Measurements from ENCODE around the gene KAT2A. TPM values are rescaled to one million over a fixed set of nuclear protein-coding genes. Genes with fewer than 3 reads are reported as not detected.

Gene KAT2A
- total RNA-seq = 10 to 100 TPM in 7 of 8 experiments, 1 to 10 TPM in 1; 9.1 to 48.3 (median 19.2) TPM

DNA sequence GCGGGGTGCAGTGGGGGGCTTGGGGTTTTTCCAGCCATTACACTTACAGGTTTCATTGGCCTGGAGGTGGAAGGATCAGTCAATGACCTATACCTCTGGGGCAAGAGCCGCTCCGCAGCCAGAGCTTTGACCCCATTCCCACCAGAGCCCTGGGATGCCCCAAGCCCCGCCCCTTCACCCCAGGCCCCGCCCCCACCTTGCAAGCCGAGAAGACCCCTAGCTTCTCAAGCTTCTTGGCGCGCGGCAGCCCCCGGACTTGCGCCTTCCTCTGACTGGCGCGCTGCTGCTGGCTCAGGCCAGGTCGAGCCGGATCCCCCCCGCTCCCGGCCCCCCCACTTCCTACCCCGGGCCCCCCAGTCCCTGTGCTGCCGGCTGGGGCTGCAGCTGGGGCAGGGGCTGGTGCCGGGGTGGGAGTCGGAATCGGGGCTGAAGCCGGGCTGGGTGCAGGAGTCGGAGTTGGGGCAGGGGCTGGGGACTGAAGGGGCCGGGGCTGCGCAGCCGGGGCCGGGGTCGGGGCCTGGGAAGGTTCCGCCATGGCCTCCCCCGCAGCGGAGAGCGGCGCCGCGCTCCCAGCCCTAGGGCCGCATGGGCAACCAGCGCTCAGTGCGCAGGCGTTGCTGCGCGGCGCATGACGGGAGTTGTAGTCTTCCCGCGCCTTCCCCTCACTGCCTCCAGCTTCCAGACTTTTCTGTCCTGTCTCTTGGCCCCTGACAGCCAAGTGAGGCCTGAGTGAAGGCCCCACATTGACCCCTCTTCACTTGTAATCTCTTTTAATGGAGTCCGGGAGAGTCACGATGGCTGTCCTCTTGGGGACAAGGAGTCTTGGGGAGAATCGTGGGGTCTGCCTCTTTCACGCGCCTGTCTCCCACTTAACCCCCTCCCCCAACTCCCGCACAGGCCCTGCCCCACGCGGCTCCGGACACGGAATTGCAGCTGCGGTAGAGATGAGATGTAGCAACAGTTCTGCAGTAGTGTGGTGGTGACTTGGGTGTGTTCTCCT lies at the start of gene KAT2A:
KAT2A (minus strand) TSS at position 598 of the 1,000 bp plus-strand sequence; CDS start at position 535, 63 bp downstream.
- H3K4me3 ChIP-seq = peak within 1 kb of the TSS; percentile 71 to 94 (median 77)
- H3K27ac ChIP-seq = peak within 1 kb of the TSS; percentile 66 to 87
- peaks cover 11 to 19% of the 10 kb centered on the region in 2 donors for H3K4me1 ChIP-seq (replicated peaks in 1 of 2)
- in situ Hi-C loops (cut with MboI; ENCODE audit: low pct_unique_long_range_greater_than_20kb in 2 of 9, low sequenced_read_pairs in 9 of 9, unreplicated experiment in 9 of 9) = loop anchor here in 3 of 9 experiments (25.0 kb wide), 2 partner anchors 159 to 384 kb away; partner anchors contain the start of genes HAP1 (in 2 of the 3) and CNP (in 1 of the 3)
- WGBS, 10 experiments = 0 to 20% (median 0%) methylated on average over 1 to 6 of the region's 57 CpGs; no CpG with 5 or more reads in 5 of the 10 experiments
- peak; percentile 84 to 96 (median 92) for ATAC-seq (replicated peaks in 6 of 8)

- ATAC-seq (replicated peaks in 6 of 8) = peak in 1 of 8 experiments; percentile 6
- WGBS, 10 experiments = 78 to 100% methylated on average over 1 to 7 of the region's 29 CpGs; no CpG with 5 or more reads in 8 of the 10 experiments
Measured at GRCh38 chr17:42169351-42169750, 48.2 kb upstream of the KAT2A start.

DNA sequence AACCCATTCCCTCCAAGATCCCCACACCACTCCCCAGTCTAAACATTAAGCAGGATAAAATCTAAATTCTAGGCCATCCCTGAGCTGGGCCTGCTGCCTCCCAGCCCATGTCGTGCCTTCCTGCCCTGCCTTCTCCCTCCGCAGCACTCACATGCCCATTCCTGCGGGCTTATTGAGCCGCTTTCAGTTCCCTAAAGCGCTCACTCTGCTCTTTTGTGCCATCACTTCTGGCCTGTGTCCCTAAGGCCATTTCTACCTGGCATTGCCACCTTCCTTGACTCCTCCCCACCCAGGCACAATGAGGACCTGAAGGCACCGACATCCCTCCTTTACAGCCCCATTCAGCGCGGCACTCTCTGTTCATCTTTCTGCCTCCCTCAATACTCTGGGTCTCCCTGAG lies 46.6 kb upstream of the KAT2A start:
- ATAC-seq (replicated peaks in 6 of 8) = no peak
- no peak overlapping the region for H3K27ac ChIP-seq
- H3K4me1 ChIP-seq (replicated peaks in 1 of 2) = peaks cover 5 to 6% of the 10 kb centered on the region in 2 donors
- 72 to 100% (median 83%) methylated on average over 1 to 8 of the region's 8 CpGs; no CpG with 5 or more reads in 3 of the 10 experiments for WGBS, 10 experiments
- in situ Hi-C loops (cut with MboI; ENCODE audit: low pct_unique_long_range_greater_than_20kb in 2 of 9, low sequenced_read_pairs in 9 of 9, unreplicated experiment in 9 of 9) = no loop called here
- H3K4me3 ChIP-seq = no peak overlapping the region

More at GRCh38 chr17:42169351-42169750, 48.2 kb upstream of the KAT2A start:
- Histone ChIP-seq H3K27ac (no peak overlapping the region), H3K4me3 (no peak overlapping the region), H3K4me1 (replicated peaks in 1 of 2) (no peaks in the 10 kb centered on the region)
- in situ Hi-C loops (cut with MboI; ENCODE audit: low pct_unique_long_range_greater_than_20kb in 2 of 9, low sequenced_read_pairs in 9 of 9, unreplicated experiment in 9 of 9) = no loop called here

DNA sequence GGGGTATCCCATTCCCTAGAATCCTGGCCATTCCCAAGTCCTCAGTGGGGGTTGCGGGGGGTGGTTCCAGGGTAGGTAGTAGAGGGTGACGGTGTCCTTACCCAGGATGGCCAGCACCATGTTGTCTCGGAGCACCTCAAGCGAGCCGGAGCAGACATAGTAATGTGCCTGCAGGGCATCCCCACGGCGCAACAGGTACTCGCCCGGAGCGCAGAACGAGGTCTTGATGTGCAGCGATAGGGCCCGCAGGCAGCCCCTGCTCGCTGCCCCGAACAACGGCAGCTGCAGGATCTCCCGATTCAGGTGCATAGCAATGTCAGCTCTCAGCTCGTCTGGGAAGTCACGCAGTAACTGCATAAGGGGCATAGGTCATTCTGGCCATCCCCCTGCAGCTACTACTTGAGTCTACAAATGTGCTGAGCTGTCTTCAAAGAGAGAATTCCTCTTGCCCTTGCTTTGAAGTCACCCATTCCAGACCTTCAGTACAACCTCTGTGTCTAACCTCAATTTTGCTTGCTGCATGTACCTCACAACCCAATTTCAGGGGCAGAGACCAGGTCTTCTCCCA lies 45.1 kb upstream of the KAT2A start:
- 74 to 89% (median 87%) methylated on average over 5 to 12 of the region's 19 CpGs; no CpG with 5 or more reads in 7 of the 10 experiments for WGBS, 10 experiments
- in situ Hi-C loops (cut with MboI; ENCODE audit: low pct_unique_long_range_greater_than_20kb in 2 of 9, low sequenced_read_pairs in 9 of 9, unreplicated experiment in 9 of 9) = no loop called here
- Histone ChIP-seq H3K4me1 (replicated peaks in 1 of 2) (peaks cover 5 to 6% of the 10 kb centered on the region in 2 donors), H3K4me3 (no peak overlapping the region), H3K27ac (no peak overlapping the region)
- ATAC-seq (replicated peaks in 6 of 8) = no peak

GRCh38 chr17:42165751-42166150 lies 44.6 kb upstream of the KAT2A start:
- ATAC-seq (replicated peaks in 6 of 8) = no peak
- Histone ChIP-seq H3K4me1 (replicated peaks in 1 of 2) (peaks cover 5 to 6% of the 10 kb centered on the region in 2 donors), H3K4me3 (no peak overlapping the region), H3K27ac (no peak overlapping the region)
- WGBS, 10 experiments = 60 to 100% (median 80%) methylated on average over 1 to 5 of the region's 6 CpGs; no CpG with 5 or more reads in 3 of the 10 experiments
- in situ Hi-C loops (cut with MboI; ENCODE audit: low pct_unique_long_range_greater_than_20kb in 2 of 9, low sequenced_read_pairs in 9 of 9, unreplicated experiment in 9 of 9) = no loop called here

DNA sequence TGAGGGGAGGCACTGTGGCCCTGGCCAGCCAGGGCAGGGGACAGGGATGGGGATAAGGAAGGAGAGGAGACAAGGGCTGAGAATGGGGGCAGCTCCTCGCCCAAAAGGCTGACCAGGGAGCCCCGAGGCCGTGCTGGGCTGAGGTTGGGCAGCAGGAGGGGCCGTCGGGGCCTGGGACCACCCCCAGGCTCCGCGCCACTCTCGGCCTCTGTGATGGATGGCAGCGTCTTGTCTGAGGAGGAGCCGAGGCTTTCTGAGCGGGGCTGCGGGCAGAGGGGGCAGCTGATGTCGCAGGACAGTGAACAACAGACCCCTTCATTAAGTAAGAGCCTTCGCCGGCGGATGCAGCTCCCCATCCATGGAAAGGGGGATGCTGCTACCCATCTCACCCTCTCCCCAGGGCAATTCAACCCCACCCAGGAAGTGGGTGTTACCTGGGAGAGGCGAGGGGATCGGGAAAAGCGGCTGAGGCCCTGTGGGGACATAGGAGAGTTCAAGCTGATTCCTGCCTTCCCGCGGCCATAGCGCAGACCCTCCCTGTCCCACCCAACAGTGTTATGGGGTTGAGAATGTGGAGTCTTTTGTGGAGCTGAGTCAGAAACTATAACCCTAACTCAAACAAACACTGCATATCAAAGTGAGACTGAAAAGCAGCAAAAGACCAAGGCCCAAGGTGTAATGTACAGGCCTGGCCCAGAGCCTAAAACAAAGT lies 42.7 kb upstream of the KAT2A start:
- Histone ChIP-seq H3K4me3 (no peak overlapping the region), H3K4me1 (replicated peaks in 1 of 2) (peaks cover 5 to 6% of the 10 kb centered on the region in 2 donors), H3K27ac (no peak overlapping the region)
- ATAC-seq (replicated peaks in 6 of 8) = peak in 5 of 8 experiments; percentile 23 to 49 (median 33)
- WGBS, 10 experiments = 50 to 100% (median 61%) methylated on average over 1 to 4 of the region's 22 CpGs; no CpG with 5 or more reads in 3 of the 10 experiments
- in situ Hi-C loops (cut with MboI; ENCODE audit: low pct_unique_long_range_greater_than_20kb in 2 of 9, low sequenced_read_pairs in 9 of 9, unreplicated experiment in 9 of 9) = no loop called here

DNA sequence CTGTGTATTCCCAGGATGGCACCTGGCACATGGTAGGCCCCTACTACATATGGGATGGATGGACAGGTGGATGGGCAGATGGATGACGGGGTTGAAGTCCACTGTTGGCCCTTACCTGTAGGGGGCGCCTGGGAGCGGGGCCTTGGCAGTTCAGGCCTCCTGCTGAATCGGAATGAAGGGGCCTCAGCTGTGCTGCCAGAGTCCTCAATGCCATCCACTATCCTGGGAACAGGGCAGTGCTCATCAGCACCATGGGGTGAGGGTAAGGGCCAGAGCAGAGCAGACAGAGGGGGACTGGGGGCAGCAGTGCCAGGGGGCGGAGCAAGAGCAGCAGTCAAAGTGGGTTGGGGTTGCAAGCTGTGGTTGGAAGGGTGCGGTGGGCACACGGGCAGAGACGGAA lies 41.9 kb upstream of the KAT2A start:
- no peak overlapping the region for H3K27ac ChIP-seq
- 10 to 80% (median 40%) methylated on average over 1 to 3 of the region's 8 CpGs; no CpG with 5 or more reads in 7 of the 10 experiments for WGBS, 10 experiments
- peaks cover 5 to 6% of the 10 kb centered on the region in 2 donors for H3K4me1 ChIP-seq (replicated peaks in 1 of 2)
- ATAC-seq (replicated peaks in 6 of 8) = peak in 7 of 8 experiments; percentile 9 to 35 (median 17)
- H3K4me3 ChIP-seq = no peak overlapping the region
- in situ Hi-C loops (cut with MboI; ENCODE audit: low pct_unique_long_range_greater_than_20kb in 2 of 9, low sequenced_read_pairs in 9 of 9, unreplicated experiment in 9 of 9) = no loop called here

DNA sequence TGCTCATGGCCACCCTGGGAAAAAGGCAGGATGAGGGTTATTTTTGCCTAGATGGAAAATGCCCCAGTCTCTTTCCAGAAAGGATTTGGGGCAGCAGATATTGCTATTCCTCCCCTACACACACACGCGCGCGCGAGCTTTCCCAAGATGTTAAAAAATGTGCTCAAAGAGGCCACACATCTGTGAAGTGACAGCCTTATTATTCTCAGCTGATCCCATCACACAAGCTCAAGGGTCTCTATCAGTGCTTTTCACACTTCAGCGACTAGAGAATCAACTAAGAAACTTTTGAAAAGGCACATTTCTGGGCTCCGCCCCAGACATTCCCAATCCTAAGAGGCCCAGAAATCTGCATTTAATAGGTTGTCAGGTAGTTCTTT lies 39.4 kb upstream of the KAT2A start:
- ATAC-seq (replicated peaks in 6 of 8) = no peak
- WGBS, 10 experiments = 50 to 100% (median 83%) methylated on average over 1 to 7 of the region's 7 CpGs; no CpG with 5 or more reads in 3 of the 10 experiments
- in situ Hi-C loops (cut with MboI; ENCODE audit: low pct_unique_long_range_greater_than_20kb in 2 of 9, low sequenced_read_pairs in 9 of 9, unreplicated experiment in 9 of 9) = no loop called here
- no peak overlapping the region for H3K4me3 ChIP-seq
- peaks cover 5 to 6% of the 10 kb centered on the region in 2 donors for H3K4me1 ChIP-seq (replicated peaks in 1 of 2)
- no peak overlapping the region for H3K27ac ChIP-seq

- ATAC-seq (replicated peaks in 6 of 8) = no peak
- Histone ChIP-seq H3K4me3 (no peak overlapping the region), H3K4me1 (replicated peaks in 1 of 2) (peaks cover 5 to 6% of the 10 kb centered on the region in 2 donors), H3K27ac (no peak overlapping the region)
- WGBS, 10 experiments = 17 to 100% (median 76%) methylated on average over 1 to 7 of the region's 14 CpGs; no CpG with 5 or more reads in 2 of the 10 experiments
- in situ Hi-C loops (cut with MboI; ENCODE audit: low pct_unique_long_range_greater_than_20kb in 2 of 9, low sequenced_read_pairs in 9 of 9, unreplicated experiment in 9 of 9) = no loop called here
Measured at GRCh38 chr17:42159796-42160530, 38.8 kb upstream of the KAT2A start.

DNA sequence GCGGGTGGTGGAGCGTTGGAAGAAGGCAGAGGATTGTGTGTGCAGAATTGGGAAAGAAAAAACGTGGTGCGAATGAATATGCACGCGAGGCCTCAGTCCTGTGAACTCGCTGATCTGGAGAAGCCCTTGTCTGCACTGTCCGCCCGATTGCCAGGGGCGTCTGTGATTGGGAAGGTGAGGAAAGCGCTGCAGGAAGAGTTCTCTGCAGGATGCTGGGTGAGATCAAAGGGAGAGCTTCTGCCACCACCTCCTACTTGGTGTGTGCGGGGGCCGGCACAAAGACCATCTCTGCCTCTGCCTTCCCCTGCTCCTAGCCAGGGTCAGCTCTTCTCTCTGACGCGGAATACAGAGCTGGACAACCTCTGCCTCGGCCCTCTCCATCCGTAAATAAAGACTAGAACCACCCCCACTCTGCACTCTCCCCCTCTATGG lies 34.5 kb upstream of the KAT2A start:
- 0 to 60% (median 42%) methylated on average over 1 to 10 of the region's 17 CpGs; no CpG with 5 or more reads in 1 of the 10 experiments for WGBS, 10 experiments
- H3K27ac ChIP-seq = no peak overlapping the region
- H3K4me1 ChIP-seq (replicated peaks in 1 of 2) = peaks cover 4 to 11% of the 10 kb centered on the region in 2 donors
- ATAC-seq (replicated peaks in 6 of 8) = no peak
- peak overlapping the region in 4 of 5 donors; percentile 32 to 94 (median 84) for H3K4me3 ChIP-seq
- in situ Hi-C loops (cut with MboI; ENCODE audit: low pct_unique_long_range_greater_than_20kb in 2 of 9, low sequenced_read_pairs in 9 of 9, unreplicated experiment in 9 of 9) = no loop called here

DNA sequence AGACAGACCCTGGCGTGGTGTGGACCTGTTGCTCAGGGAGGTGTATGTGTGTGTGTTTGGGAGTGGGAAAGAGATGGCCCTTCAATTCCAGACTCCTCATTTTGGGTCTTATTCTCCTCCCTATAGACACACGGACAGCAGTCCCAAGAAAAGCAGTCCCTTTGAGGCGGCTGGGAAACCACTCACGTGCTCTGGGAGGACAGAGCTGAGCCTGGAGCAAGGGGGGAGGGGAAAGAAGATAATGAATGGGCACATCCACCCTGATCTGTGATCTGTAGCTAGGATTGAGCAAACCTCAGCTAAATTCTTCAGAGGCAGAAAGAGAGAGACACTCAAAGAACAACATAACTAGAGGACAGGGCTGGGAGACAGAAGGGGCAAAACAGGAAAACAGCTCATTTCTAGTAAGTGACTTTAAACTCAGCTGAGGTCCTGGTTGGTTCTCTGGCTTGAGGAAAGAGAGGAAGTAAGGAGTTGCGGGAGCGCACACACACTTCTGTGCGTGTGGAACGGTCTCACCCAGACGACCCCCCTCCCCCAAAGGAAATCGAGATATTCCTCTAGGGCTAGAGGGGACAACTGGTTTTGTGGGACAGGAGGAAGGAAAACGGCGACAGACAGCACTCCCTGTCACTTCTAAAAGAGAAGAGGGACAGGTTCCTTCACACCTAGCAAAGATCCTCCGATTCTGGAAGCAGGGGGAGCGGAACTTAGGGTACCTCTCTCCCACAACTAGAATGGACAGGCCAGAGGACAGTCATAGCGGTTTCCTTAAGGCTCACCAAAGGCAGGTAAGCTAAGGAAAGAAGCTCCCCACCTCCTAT lies 33.0 kb upstream of the KAT2A start:
- ATAC-seq (replicated peaks in 6 of 8) = peak in 1 of 8 experiments; percentile 2
- in situ Hi-C loops (cut with MboI; ENCODE audit: low pct_unique_long_range_greater_than_20kb in 2 of 9, low sequenced_read_pairs in 9 of 9, unreplicated experiment in 9 of 9) = no loop called here
- H3K27ac ChIP-seq = peak overlapping the region; percentile 33 to 75
- WGBS, 10 experiments = 0 to 20% (median 4%) methylated on average over 1 to 8 of the region's 15 CpGs; no CpG with 5 or more reads in 1 of the 10 experiments
- H3K4me1 ChIP-seq (replicated peaks in 1 of 2) = peaks cover 4 to 11% of the 10 kb centered on the region in 2 donors
- H3K4me3 ChIP-seq = peak overlapping the region; percentile 67 to 94 (median 87)
